HepG2 (cell line): ENCODE results near the gene CCNG1. TPM values are rescaled to one million over a fixed set of nuclear protein-coding genes. Genes with fewer than 3 reads are reported as not detected.

Experiments
- ARID3A ChIP-seq: IDR thresholded peaks from 2 replicates; pipeline ENCODE4 v1.6.1; 2012; ENCODE audit warnings: low read depth, low read length, improper control_type of control experiment
- ATF2 ChIP-seq: sonication (generic); formaldehyde crosslinking; IDR thresholded peaks from 2 replicates; pipeline ENCODE4 v1.4.0; 2020; ENCODE audit warnings: missing genetic modification reagents
- CBX1 ChIP-seq: IDR thresholded peaks from one replicate; pipeline ENCODE4 v1.6.1; 2016; ENCODE audit warnings: antibody characterized with exemption, low read depth
- CEBPG ChIP-seq: IDR thresholded peaks from 2 replicates; pipeline ENCODE4 v1.6.1; 2016
- DNMT1 ChIP-seq: sonication (generic); formaldehyde crosslinking; IDR thresholded peaks from 2 replicates; pipeline ENCODE4 v1.5.1; 2020; ENCODE audit warnings: mild to moderate bottlenecking, missing genetic modification reagents
- FOSL1 ChIP-seq: sonication (generic); formaldehyde crosslinking; IDR thresholded peaks from 2 replicates; pipeline ENCODE4 v1.9.0; 2021; ENCODE audit warnings: missing genetic modification reagents, borderline replicate concordance
- HDAC6 ChIP-seq: fragments of 200-600 bp; sonication (generic); IDR thresholded peaks from 2 replicates; pipeline ENCODE4 v1.7.0; 2017; ENCODE audit warnings: mild to moderate bottlenecking, antibody characterized with exemption, low read length, low read depth
- KLF9 ChIP-seq: IDR thresholded peaks from 2 replicates; pipeline ENCODE4 v1.6.1; 2016; ENCODE audit warnings: low read depth
- MAX ChIP-seq: IDR thresholded peaks from 2 replicates; pipeline ENCODE4 v1.6.1; 2012; ENCODE audit warnings: inconsistent platforms
- MED1 ChIP-seq: sonication (generic); formaldehyde crosslinking; IDR thresholded peaks from 2 replicates; pipeline ENCODE4 v1.4.0; 2020; ENCODE audit warnings: missing genetic modification reagents
- MTF1 ChIP-seq: sonication (generic); formaldehyde crosslinking; IDR thresholded peaks from 2 replicates; pipeline ENCODE4 v1.5.0; 2020; ENCODE audit warnings: missing genetic modification reagents
- NFYB ChIP-seq: sonication (generic); formaldehyde crosslinking; IDR thresholded peaks from 2 replicates; pipeline ENCODE4 v1.4.0; 2020; ENCODE audit warnings: missing genetic modification reagents
- PHF5A ChIP-seq: IDR thresholded peaks from one replicate; pipeline ENCODE4 v1.6.1; 2018; ENCODE audit warnings: low read depth, missing genetic modification reagents; ENCODE audit not compliant: unreplicated experiment
- SMAD3 ChIP-seq: sonication (generic); formaldehyde crosslinking; IDR thresholded peaks from 2 replicates; pipeline ENCODE4 v1.4.0; 2020; ENCODE audit warnings: missing genetic modification reagents
- SMARCE1 ChIP-seq: fragments of 450-650 bp; IDR thresholded peaks from 2 replicates; pipeline ENCODE4 v1.6.1; 2017; ENCODE audit warnings: borderline replicate concordance
- TCF7 ChIP-seq: sonication (generic); IDR thresholded peaks from 2 replicates; pipeline ENCODE4 v1.6.1; 2016; ENCODE audit warnings: antibody characterized with exemption, low read depth
- ZBTB10 ChIP-seq: sonication (generic); formaldehyde crosslinking; IDR thresholded peaks from 2 replicates; pipeline ENCODE4 v1.4.0; 2020; ENCODE audit warnings: missing genetic modification reagents, borderline replicate concordance
- ZBTB43 ChIP-seq: sonication (generic); formaldehyde crosslinking; conservative IDR thresholded peaks from 2 replicates; pipeline ENCODE4 v1.4.0; 2020; ENCODE audit warnings: missing genetic modification reagents
- ZBTB8A ChIP-seq: sonication (generic); formaldehyde crosslinking; IDR thresholded peaks from 2 replicates; pipeline ENCODE4 v1.4.0; 2020; ENCODE audit warnings: mild to moderate bottlenecking, low read depth, missing genetic modification reagents, borderline replicate concordance
- ZC3H4 ChIP-seq: sonication (generic); formaldehyde crosslinking; IDR thresholded peaks from 2 replicates; pipeline ENCODE4 v1.4.0; 2020; ENCODE audit warnings: missing genetic modification reagents, borderline replicate concordance
- ZNF382 ChIP-seq: sonication (generic); formaldehyde crosslinking; IDR thresholded peaks from 2 replicates; pipeline ENCODE4 v1.5.0; 2020; ENCODE audit warnings: missing genetic modification reagents, mild to moderate bottlenecking, borderline replicate concordance
- ZNF850 ChIP-seq: sonication (generic); formaldehyde crosslinking; conservative IDR thresholded peaks from 2 replicates; pipeline ENCODE4 v1.9.0; 2021; ENCODE audit warnings: mild to moderate bottlenecking, missing genetic modification reagents
- ZSCAN12 ChIP-seq: sonication (generic); formaldehyde crosslinking; IDR thresholded peaks from 2 replicates; pipeline ENCODE4 v1.9.0; 2021; ENCODE audit warnings: mild to moderate bottlenecking, missing genetic modification reagents
- polyA plus RNA-seq, 8 experiments: library from polyadenylated mRNA; depleted of rRNA in 3 of 8; stranded (reverse) in 7 of 8; unstranded in 1 of 8; fragments of >200 nt; fragmentation: Illumina TruSeq in 4 of 8; extraction: Trizol in 4 of 8; gene quantifications; 2 replicates each; pipeline versions ENCODE4 v1.2.1 to v1.2.3, GENCODE V29; 2011 to 2016; ENCODE audit warnings: low read depth in 4 of 8, missing spikeins in 1 of 8, mixed read lengths in 1 of 8; ENCODE audit not compliant: insufficient read depth in 1 of 8
- total RNA-seq, 5 experiments: library from RNA; depleted of rRNA; stranded (reverse); fragments of >200 nt; fragmentation: Illumina TruSeq; extraction: Trizol; gene quantifications; 2 replicates each; pipeline ENCODE4 v1.2.3, GENCODE V29; 2016; ENCODE audit warnings: low read depth in 1 of 5

The CCNG1 gene
- total and polyA plus RNA-seq, 2 of the 13 experiments (the other 11 are each of a cell fraction or from before 2014, with no cell fraction given) = 181 to 353 TPM

GRCh38 chr5:163459819-163460561 lies 22.6 kb downstream of the CCNG1 start, which contains the start of gene NUDCD2 (continued):
- TF ChIP-seq ARID3A (no peak), FOSL1 (CRISPR knock-in tag) (no peak), MTF1 (CRISPR knock-in tag) (no peak), ZBTB43 (no peak; the same call in none of the 2 replicates), ZNF850 (no peak), NFYB (peak; percentile 82), ZBTB8A (CRISPR knock-in tag) (no peak), ATF2 (CRISPR knock-in tag) (peak; percentile 63), ZC3H4 (CRISPR knock-in tag) (peak; percentile 91; the same call in 1 of the 2 replicates), DNMT1 (CRISPR knock-in tag) (no peak), MED1 (CRISPR knock-in tag) (peak; percentile 73; the same call in 1 of the 2 replicates), SMAD3 (CRISPR knock-in tag) (peak; percentile 79; the same call in 1 of the 2 replicates), HDAC6 (no peak), MAX (peak; percentile 93), KLF9 (CRISPR knock-in tag) (0 out of 2 replicates have a peak, but pooled peaks have one; percentile 34), TCF7 (no peak), CBX1 (peak; percentile 83), SMARCE1 (no peak), ZBTB10 (CRISPR knock-in tag) (peak; percentile 83), CEBPG (CRISPR knock-in tag) (peak; percentile 65), PHF5A (CRISPR knock-in tag) (no peak), ZSCAN12 (peak; percentile 71; the same call in 1 of the 2 replicates), ZNF382 (CRISPR knock-in tag) (no peak)
